ENCODE results near the gene SIN3A. TPM values are rescaled to one million over a fixed set of nuclear protein-coding genes. Genes with fewer than 3 reads are reported as not detected.

The SIN3A gene
- total RNA-seq, 3 donors from 2014 or later = 52.6 to 75.3 (median 60.6) TPM

DNA sequence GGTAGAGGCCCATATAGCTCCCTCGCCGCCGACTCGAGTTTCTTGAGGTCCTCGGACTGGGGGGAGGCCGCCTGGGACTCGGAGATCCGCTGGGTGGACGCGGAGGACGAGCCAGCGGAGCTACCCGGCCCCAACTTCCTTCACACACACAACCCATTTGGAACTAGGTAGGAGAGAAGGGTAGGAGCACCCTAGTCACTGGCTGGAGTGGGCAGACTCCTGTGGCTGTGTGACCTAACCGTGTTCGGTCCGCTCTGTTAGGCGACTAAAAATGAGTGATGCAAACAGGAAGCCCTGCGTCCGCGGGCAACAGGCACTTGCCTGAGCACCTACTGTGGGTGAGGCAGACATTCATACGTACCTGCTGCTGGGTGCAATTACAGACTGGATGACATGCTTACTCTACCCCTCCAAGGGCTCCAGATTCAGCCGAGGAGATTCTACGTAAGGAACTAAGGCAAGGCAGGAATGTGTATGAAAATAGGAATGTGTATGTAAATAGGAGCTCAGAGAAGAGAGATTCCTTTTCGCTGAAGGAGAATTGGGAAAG lies 4.6 kb upstream of the SIN3A start:
- H3K9me3 ChIP-seq = no peaks in the 10 kb centered on the region
- ATAC-seq (no peak), DNase-seq (peak in 2 of 3 donors; percentile 69 to 81)
- peaks cover 4% of the 10 kb centered on the region for H3K36me3 ChIP-seq (ENCODE audit: low read depth)
- intact Hi-C loops (cut with DNase I, micrococcal nuclease) = loop anchor here in 1 of 2 donors (10.0 kb wide), 1 partner anchor 189 kb away; the partner anchor contains the start of genes IMP3 and SNX33
- TF ChIP-seq, protein P1, sequence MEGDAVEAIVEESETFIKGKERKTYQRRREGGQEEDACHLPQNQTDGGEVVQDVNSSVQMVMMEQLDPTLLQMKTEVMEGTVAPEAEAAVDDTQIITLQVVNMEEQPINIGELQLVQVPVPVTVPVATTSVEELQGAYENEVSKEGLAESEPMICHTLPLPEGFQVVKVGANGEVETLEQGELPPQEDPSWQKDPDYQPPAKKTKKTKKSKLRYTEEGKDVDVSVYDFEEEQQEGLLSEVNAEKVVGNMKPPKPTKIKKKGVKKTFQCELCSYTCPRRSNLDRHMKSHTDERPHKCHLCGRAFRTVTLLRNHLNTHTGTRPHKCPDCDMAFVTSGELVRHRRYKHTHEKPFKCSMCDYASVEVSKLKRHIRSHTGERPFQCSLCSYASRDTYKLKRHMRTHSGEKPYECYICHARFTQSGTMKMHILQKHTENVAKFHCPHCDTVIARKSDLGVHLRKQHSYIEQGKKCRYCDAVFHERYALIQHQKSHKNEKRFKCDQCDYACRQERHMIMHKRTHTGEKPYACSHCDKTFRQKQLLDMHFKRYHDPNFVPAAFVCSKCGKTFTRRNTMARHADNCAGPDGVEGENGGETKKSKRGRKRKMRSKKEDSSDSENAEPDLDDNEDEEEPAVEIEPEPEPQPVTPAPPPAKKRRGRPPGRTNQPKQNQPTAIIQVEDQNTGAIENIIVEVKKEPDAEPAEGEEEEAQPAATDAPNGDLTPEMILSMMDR (IDR thresholded peaks at IDR 0.05) = no peak
- no peaks in the 10 kb centered on the region for H3K4me1 ChIP-seq (ENCODE audit: low read depth)
- peak overlapping the region; percentile 75 for H3K4me3 ChIP-seq

DNA sequence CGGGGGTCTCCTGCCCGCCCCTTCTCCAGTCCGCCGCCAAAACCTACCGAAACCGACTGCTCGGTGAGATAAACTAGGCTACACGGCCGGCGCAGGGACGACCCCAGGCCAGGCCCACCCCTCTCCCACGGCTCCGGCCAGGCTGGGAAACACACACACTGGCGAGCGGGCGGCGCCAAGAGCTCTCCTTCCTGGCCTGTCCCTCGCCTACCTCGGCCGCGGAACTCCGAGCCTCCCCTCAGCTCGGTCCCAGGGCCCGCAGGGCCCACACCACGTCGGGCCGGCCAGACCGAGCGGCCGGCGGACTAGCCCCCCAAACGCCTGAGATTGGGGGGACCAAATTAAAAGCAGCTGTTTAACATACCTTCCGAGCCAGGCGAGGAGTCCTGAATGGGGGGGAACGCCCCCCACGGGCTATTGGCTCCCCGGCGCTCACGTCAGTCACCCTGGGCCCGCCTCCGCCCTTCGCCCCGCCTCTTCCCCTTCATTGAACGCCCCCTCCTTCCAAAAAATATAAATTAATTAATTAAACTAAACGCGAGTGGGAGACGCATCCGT lies 4.0 kb upstream of the SIN3A start:
- TF ChIP-seq, protein P1 (IDR thresholded peaks at IDR 0.05) = no peak
- Histone ChIP-seq H3K4me3 (peak overlapping the region; percentile 75), H3K36me3 (ENCODE audit: low read depth) (peaks cover 4% of the 10 kb centered on the region), H3K9me3 (no peaks in the 10 kb centered on the region), H3K4me1 (ENCODE audit: low read depth) (no peaks in the 10 kb centered on the region)
- DNase-seq = peak; percentile 93 to 96 (median 95)
- intact Hi-C loops (cut with DNase I, micrococcal nuclease) = loop anchor here in 1 of 2 donors (10.0 kb wide), 1 partner anchor 189 kb away; the partner anchor contains the start of genes IMP3 and SNX33
- ATAC-seq = peak; percentile 27

DNA sequence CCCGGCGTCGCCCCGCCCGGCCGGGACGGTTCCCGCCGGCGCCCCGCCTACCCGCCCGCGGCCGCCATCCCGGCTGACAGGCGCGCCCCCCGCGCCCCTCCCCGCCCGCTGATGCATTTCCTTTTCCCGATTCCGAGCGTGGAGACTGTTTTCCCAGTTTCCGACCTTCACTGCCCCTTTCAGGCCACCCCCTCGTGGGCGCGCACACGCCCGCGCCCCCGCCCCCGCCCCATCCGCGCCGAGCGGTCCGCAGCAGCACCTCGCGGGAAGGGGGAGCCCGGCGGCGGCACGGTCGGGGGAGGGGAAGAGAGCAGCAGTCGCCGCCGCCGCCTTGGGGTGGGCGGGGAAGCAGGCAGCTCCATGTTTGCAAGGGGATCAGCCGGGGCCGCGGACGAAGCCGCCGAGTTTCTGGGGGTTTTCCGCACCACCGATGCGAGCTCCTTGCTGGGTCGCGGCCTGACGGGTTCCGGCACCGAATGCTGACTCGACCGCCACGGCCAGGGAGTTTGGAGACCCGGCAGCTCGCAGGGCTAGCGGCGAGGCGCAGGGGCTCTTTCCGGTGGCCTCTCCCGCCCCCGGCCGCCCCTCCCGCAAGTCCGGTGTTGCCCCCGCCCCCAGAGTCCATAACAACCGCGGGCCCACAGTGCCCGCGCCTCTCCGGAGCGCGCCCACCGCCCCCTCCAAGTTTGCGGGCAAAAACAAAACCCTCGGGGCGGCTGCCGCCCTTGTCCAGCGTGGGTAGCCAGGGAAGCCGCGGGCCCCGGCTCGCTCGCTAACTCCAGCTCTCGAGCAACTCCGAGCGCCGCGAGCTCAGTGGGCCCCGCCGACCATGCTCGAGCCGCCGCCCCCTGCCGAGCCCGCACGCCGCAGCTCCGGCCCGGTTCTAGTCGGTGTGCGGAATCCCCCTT lies 3.2 kb upstream of the SIN3A start:
- intact Hi-C loops (cut with DNase I, micrococcal nuclease) = loop anchor here in 1 of 2 donors (10.0 kb wide), 1 partner anchor 190 kb away; the partner anchor contains the start of genes IMP3 and SNX33
- DNase-seq (peak in 2 of 3 donors; percentile 84 to 89), ATAC-seq (no peak)
- H3K9me3 ChIP-seq = no peaks in the 10 kb centered on the region
- peak overlapping the region; percentile 75 for H3K4me3 ChIP-seq
- TF ChIP-seq, protein P1 (IDR thresholded peaks at IDR 0.05) = no peak
- peaks cover 4% of the 10 kb centered on the region for H3K36me3 ChIP-seq (ENCODE audit: low read depth)
- peaks cover 2% of the 10 kb centered on the region for H3K4me1 ChIP-seq (ENCODE audit: low read depth)

DNA sequence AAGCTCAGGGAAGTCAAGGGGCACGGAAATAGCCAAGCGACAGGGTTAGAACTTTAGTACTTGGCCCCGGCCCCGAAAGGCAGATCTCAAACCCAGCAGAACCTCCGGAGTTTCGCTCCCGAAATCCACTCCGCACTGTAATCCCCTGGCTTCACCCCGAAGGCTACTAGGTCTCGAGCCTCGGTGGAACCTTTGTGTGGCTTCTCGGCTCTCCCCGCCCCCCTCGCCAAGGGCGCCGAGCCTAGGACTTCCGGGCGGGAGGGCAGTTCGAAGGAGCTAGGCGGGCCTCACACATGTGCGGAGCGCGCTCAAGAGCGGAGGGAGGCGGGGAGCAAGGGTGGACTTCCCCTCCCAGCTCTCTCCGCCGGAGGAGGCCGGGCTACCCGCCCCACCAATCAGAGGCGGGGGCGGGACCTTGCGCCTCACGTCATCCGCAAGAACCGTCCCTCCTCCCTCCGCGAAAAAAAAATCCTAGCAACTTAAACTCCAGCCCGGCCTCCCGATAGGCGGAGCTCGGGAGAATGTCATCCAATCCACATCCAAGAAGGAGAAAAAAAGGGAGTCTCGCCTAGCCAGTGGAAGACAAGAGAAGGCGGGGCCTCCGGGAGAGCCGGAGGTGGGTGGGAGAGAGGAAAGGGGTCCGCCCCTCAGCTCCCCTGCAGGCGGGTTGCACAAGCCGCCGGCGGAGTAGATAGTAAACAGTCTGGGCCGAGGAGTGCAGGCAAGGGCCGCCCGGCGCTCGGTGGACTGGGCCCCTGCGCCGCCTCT lies 2.4 kb upstream of the SIN3A start:
- Histone ChIP-seq H3K36me3 (ENCODE audit: low read depth) (peaks cover 4% of the 10 kb centered on the region), H3K4me3 (peak overlapping the region; percentile 75), H3K4me1 (ENCODE audit: low read depth) (peaks cover 10% of the 10 kb centered on the region), H3K9me3 (no peaks in the 10 kb centered on the region)
- TF ChIP-seq, protein P1 (IDR thresholded peaks at IDR 0.05) = no peak
- DNase-seq (peak; percentile 97 to 99 (median 99)), ATAC-seq (peak; percentile 61)
- intact Hi-C loops (cut with DNase I, micrococcal nuclease) = loop anchor here in 1 of 2 donors (10.0 kb wide), 1 partner anchor 191 kb away; the partner anchor contains the start of genes IMP3 and SNX33
